ENCODE measurements around the gene SMARCA1.

Gene SMARCA1

DNA sequence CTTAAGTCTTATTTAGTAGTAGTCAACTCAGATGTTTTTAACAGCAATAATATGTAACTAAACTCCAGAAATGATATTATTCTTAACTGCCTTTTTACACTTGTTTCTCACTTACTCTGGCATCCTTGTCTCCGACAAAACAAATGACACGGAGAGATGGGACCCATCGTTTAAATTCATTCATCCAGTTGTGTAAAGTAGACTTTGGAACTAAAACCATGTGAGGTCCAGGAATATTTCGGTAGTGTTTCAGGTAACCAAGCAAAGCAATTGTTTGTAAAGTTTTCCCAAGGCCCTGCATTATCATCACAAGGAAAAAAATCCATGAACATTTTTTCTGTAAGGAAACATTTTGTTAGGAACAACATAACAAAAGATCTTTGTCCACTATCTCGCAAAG, 11.6 kb downstream of the SMARCA1 start:
- H3K4me1 Mint-ChIP-seq (ENCODE audit: low read depth), result no peaks in the 10 kb centered on the region
- H3K4me3 Mint-ChIP-seq, result no peak overlapping the region
- no peaks in the 10 kb centered on the region for H3K9me3 Mint-ChIP-seq
- H3K27me3 Mint-ChIP-seq (ENCODE audit: low read depth), result peaks cover 3% of the 10 kb centered on the region
- H3K27ac Mint-ChIP-seq, result no peak overlapping the region
- H3K36me3 Mint-ChIP-seq (ENCODE audit: low read depth), result no peaks in the 10 kb centered on the region

DNA sequence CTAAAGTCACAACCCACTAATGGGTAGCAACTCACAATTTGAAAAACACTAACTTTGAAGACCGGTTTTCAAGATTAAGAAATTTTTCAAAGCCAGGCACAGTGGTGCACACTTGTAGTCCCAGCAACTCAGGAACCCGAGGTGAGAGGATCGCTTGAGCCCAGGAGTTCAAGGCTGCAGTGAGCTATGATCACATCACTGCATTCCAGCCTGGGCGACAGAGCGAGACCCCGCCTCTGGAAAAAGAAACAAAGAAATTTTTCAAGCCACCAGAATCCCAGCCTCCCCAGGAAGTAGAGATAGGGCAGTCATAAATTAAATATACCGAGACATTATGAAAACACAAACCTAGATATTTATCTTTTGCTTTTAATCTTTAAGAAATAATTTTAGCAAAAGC, 13.0 kb downstream of the SMARCA1 start:
- H3K4me1 Mint-ChIP-seq (ENCODE audit: low read depth), result no peaks in the 10 kb centered on the region
- H3K4me3 Mint-ChIP-seq, result no peak overlapping the region
- H3K27ac Mint-ChIP-seq, result no peak overlapping the region
- H3K9me3 Mint-ChIP-seq, result no peaks in the 10 kb centered on the region
- no peaks in the 10 kb centered on the region for H3K27me3 Mint-ChIP-seq (ENCODE audit: low read depth)
- no peaks in the 10 kb centered on the region for H3K36me3 Mint-ChIP-seq (ENCODE audit: low read depth)

DNA sequence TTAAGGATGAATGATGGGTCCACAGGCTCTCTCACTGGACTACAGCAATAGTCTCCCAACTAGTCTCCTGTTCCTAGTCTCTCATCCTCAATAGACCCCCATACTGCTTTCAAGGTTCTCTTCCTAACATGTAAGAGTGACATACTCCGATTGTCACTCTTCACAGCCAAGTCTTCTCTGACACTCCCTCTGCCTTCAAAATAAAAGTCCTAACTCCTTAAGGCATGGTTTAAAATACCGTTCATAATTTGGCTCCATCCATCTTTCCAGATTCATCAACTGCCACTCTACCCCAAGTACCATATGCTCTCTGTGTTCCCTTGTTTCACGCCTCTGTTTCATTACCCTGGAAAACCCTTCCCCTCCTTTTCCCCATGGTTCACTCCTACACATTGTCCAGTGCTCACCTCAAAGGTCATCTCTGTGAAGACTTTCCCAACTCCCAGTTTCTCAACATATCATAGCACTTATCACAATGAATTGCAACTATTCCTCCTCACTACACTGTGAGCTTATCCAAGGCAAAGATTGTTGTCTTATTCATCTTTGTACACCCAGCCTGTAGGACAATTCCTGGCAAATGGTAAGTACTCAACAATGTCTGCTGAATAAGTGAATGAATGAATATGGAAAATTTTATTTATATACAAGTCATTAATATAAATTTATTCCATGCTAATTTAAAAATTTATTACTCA, 26.0 kb downstream of the SMARCA1 start:
- Mint-ChIP-seq H3K27ac (no peak overlapping the region), H3K4me3 (no peak overlapping the region), H3K36me3 (ENCODE audit: low read depth) (no peaks in the 10 kb centered on the region), H3K4me1 (ENCODE audit: low read depth) (no peaks in the 10 kb centered on the region), H3K27me3 (ENCODE audit: low read depth) (no peaks in the 10 kb centered on the region), H3K9me3 (no peaks in the 10 kb centered on the region)

DNA sequence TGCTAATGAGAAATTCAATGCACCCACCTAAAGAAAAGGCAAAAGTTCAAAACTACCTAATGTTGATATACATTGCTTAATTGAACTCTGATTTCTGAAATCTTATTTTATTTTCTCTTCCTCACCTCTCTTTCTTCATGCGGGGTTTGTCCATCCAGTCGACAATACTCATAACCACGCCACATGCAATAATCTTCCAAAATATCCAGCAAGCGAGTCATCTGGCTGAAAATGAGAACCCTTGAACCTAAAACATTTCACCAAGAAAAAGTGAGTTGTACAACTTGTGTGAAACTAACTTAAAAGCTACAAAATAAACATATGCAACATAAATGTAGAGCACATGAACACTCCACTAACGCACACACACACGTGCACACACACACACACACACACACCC, 26.7 kb downstream of the SMARCA1 start:
- no peaks in the 10 kb centered on the region for H3K4me1 Mint-ChIP-seq (ENCODE audit: low read depth)
- H3K27ac Mint-ChIP-seq, result no peak overlapping the region

DNA sequence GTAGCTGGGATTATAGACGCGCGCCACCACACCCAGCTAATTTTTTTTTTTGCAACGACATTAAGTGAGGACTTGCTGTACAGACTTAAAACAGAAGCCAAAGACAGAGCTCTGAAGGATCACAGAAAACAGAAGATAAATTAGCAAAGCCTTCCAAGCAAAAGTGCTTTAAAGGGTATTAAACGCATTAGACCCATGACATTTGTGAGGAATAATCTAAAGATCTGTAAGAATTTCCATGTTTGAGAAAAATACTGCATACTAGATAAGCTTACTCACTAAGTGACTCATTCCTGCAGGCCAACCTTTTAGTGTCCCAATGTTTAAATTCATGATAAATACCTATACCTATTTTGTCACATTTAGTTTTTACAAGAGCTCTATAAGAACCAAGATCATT, 27.4 kb downstream of the SMARCA1 start:
- no peak overlapping the region for H3K4me3 Mint-ChIP-seq
- no peaks in the 10 kb centered on the region for H3K4me1 Mint-ChIP-seq (ENCODE audit: low read depth)
- H3K36me3 Mint-ChIP-seq (ENCODE audit: low read depth), result no peaks in the 10 kb centered on the region
- H3K9me3 Mint-ChIP-seq, result no peaks in the 10 kb centered on the region
- H3K27ac Mint-ChIP-seq, result no peak overlapping the region
- H3K27me3 Mint-ChIP-seq (ENCODE audit: low read depth), result no peaks in the 10 kb centered on the region

More for the DNA sequence above, 26.7 kb downstream of the SMARCA1 start:
- Mint-ChIP-seq H3K27me3 (ENCODE audit: low read depth) (no peaks in the 10 kb centered on the region), H3K4me3 (no peak overlapping the region), H3K9me3 (no peaks in the 10 kb centered on the region), H3K36me3 (ENCODE audit: low read depth) (no peaks in the 10 kb centered on the region)

DNA sequence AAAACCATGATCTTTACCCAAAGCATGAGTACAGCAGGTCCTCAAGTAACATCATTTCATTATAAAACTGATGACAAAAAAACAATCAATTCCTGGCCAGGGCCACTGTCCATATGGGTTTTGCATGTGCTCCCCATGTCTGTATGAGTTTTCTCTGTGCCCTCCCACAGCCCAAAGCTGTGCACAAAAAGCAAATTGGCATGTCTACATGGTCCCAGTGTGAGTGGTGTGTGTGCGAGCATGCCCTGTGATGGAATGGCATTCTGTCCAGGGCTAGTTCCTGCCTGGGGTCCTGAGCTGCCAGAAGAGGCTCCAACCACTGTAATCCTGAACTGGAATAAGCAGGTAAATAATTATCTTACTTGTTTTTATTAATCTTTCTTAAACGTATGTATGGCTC, 28.4 kb downstream of the SMARCA1 start:
- no peak overlapping the region for H3K27ac Mint-ChIP-seq
- H3K4me3 Mint-ChIP-seq, result no peak overlapping the region
- H3K9me3 Mint-ChIP-seq, result no peaks in the 10 kb centered on the region
- H3K27me3 Mint-ChIP-seq (ENCODE audit: low read depth), result no peaks in the 10 kb centered on the region
- no peaks in the 10 kb centered on the region for H3K36me3 Mint-ChIP-seq (ENCODE audit: low read depth)
- H3K4me1 Mint-ChIP-seq (ENCODE audit: low read depth), result no peaks in the 10 kb centered on the region

DNA sequence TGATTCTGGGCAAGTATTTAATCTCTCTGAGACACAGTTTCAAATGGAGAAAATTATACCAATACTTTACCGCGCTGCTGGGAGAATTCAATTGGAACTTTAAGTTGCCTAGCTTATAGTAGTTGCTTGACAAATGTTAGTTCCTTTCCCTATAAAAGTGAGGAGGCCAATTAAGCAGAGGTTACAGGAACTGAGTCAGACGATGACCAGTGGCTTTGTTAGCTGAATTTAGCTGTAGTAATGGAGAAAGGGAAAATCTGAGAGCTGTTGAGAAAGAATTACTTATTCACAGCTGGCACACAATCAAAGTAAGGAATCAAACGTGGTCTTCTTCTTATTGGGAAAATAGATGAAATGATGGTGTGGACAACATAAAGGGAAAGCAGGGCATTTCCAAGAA, 29.6 kb downstream of the SMARCA1 start:
- peaks cover 3% of the 10 kb centered on the region for H3K27me3 Mint-ChIP-seq (ENCODE audit: low read depth)
- H3K9me3 Mint-ChIP-seq, result no peaks in the 10 kb centered on the region
- H3K4me3 Mint-ChIP-seq, result no peak overlapping the region
- no peaks in the 10 kb centered on the region for H3K36me3 Mint-ChIP-seq (ENCODE audit: low read depth)
- H3K27ac Mint-ChIP-seq, result no peak overlapping the region
- no peaks in the 10 kb centered on the region for H3K4me1 Mint-ChIP-seq (ENCODE audit: low read depth)

DNA sequence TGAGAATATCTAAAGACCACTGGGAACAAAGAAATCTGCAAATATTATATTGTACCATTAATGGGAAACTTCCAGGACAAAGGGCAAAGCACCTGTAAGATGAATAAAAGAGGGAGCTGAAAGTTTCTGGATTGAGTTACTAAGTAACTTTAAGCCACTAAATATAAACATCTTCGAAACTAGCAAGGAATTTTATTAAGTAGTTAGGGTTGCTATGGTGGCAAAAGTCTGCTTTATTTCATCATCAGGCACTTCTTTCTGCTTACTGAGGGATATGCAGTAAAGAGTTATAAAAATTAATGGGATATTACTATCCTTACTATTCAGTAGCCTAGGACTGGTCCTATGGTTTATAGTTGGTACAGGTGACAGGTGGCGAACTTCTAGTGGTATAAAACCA, 33.0 kb downstream of the SMARCA1 start:
- Mint-ChIP-seq H3K4me1 (ENCODE audit: low read depth) (no peaks in the 10 kb centered on the region), H3K27ac (no peak overlapping the region), H3K4me3 (no peak overlapping the region), H3K27me3 (ENCODE audit: low read depth) (peaks cover 4% of the 10 kb centered on the region), H3K9me3 (no peaks in the 10 kb centered on the region), H3K36me3 (ENCODE audit: low read depth) (no peaks in the 10 kb centered on the region)

DNA sequence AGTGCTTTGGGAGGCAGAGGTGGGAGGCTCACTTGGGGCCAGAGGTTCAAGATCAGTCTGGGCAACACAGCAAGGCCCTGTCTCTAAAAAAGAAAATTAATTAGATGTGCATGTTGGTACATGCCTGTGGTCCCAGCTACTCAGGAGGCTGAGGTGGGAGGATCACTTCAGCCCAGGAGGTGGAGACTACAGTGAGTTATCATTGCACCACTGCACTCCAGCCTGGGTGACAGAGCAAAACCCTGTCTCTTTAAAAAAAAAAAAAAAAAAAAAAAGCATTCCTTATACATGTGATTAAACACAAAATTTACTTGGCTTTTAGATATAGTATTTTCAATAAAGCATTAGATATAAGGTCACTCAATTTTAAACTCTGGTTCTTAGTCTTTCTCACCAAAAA, 34.9 kb downstream of the SMARCA1 start:
- H3K27me3 Mint-ChIP-seq (ENCODE audit: low read depth), result peaks cover 4% of the 10 kb centered on the region
- H3K27ac Mint-ChIP-seq, result no peak overlapping the region
- H3K4me1 Mint-ChIP-seq (ENCODE audit: low read depth), result no peaks in the 10 kb centered on the region
- no peaks in the 10 kb centered on the region for H3K36me3 Mint-ChIP-seq (ENCODE audit: low read depth)
- H3K4me3 Mint-ChIP-seq, result no peak overlapping the region
- no peaks in the 10 kb centered on the region for H3K9me3 Mint-ChIP-seq

DNA sequence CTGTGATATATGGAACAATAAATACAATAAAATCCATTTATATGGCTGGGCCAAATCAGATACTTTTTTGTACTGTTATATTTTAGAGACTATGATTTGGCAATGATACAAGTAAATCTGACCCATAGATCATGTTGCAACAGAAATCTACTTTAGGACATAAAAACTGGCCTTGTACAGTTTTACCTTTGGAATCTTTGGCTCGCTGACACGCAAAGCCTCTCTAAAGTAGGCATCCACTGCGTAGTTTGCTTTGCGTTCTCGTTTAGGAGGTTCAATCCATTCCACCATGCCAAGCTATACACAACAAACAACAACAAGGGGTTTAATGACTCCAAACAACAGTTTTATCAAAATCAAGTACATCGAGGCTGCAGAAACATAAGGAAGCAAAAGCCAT, 42.4 kb downstream of the SMARCA1 start:
- Mint-ChIP-seq H3K4me1 (ENCODE audit: low read depth) (no peaks in the 10 kb centered on the region), H3K27ac (no peak overlapping the region), H3K9me3 (no peaks in the 10 kb centered on the region), H3K4me3 (no peak overlapping the region), H3K27me3 (ENCODE audit: low read depth) (no peaks in the 10 kb centered on the region), H3K36me3 (ENCODE audit: low read depth) (no peaks in the 10 kb centered on the region)

DNA sequence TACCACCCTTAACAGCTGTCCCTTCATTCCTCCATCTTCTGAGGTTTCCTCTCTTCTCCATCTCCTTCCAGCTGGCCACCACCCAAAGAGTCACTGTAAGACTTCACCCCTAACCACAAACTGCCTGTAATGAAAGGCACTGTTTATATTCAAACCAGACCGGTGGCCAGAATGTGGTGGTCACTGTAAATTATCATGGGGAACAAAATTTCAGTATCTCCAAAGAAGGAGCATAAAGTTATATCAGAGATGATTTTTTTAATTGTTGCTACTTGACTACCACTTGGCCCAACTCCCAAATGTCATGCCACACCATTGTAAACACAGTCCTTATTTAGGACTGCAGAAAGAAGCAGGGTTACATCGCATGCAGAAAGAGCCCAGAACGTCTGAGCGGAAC, 44.8 kb downstream of the SMARCA1 start:
- Mint-ChIP-seq H3K9me3 (no peaks in the 10 kb centered on the region), H3K36me3 (ENCODE audit: low read depth) (no peaks in the 10 kb centered on the region), H3K4me1 (ENCODE audit: low read depth) (no peaks in the 10 kb centered on the region), H3K27me3 (ENCODE audit: low read depth) (no peaks in the 10 kb centered on the region), H3K4me3 (no peak overlapping the region), H3K27ac (no peak overlapping the region)

DNA sequence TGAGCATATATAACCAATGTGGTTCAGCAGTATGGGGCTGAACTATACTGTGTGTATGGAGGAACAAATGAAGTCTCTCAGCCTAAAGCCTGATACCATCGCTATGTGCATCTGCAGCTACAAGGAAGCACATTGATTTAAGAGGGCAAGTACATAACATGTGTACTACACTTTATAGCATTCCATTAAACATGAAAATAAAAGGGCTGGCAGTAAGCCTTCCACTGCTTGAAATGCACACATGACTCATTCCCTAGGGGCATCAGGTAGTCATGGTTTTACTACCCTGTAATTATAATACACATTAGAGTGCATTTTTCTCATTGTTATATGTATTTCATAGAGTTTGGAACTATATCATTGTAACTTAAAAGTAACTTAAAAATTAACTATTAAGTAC, 51.2 kb downstream of the SMARCA1 start:
- no peak overlapping the region for H3K27ac Mint-ChIP-seq
- H3K4me1 Mint-ChIP-seq (ENCODE audit: low read depth), result no peaks in the 10 kb centered on the region

DNA sequence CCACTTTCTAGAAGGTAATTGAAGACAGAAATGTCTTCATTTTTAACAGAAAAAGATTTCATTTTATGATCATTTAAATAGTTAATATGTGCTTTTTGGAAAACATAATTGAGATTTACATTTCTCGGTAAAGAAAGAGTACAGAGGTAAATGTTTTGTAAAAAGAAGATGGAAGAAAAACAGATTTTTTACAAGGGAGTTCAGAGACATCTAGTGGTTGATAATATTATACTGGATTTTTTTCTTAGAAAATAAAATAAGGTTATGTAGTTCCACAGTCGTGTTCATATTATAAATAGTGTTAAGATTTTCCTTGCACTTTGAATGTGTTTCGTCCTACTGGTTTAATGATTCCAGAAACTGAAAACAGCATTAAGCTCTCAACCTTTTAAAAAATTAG, 60.6 kb downstream of the SMARCA1 start:
- Mint-ChIP-seq H3K4me3 (no peak overlapping the region), H3K27me3 (ENCODE audit: low read depth) (no peaks in the 10 kb centered on the region), H3K36me3 (ENCODE audit: low read depth) (no peaks in the 10 kb centered on the region), H3K27ac (no peak overlapping the region), H3K4me1 (ENCODE audit: low read depth) (no peaks in the 10 kb centered on the region), H3K9me3 (no peaks in the 10 kb centered on the region)

More for the DNA sequence above, 51.2 kb downstream of the SMARCA1 start:
- Mint-ChIP-seq H3K9me3 (no peaks in the 10 kb centered on the region), H3K27me3 (ENCODE audit: low read depth) (no peaks in the 10 kb centered on the region), H3K4me3 (no peak overlapping the region), H3K36me3 (ENCODE audit: low read depth) (no peaks in the 10 kb centered on the region)

DNA sequence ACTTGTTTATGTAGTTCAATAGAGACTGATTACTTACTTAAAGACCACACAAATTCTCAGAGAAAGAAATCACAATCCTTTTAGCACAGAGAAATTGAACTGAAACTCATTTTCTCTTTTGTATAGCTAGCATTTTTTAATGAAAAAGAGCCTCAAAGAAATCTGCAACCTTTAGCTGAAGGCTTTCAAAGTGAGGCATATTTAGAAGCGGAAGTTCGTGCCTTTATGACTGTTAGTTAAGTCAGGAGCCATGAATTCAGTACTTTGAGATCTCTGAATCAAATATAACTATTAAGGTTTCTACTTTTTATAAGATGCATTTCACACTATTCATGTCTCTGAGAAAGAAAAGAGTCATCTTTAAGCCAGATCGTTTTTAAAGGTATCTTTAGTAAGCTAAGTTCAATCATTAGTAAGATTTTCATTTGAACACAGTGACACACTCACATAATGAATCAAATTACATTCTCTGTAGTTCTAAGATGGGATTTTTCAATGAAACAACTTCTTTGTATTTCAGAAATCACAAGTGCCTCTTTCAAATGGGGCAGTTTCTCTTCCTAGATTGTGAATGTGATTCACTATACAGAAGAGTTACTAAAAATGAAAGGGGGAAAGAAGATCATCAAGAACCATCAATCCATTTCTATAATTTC, 61.4 kb downstream of the SMARCA1 start:
- Mint-ChIP-seq H3K4me3 (no peak overlapping the region), H3K27me3 (ENCODE audit: low read depth) (no peaks in the 10 kb centered on the region), H3K4me1 (ENCODE audit: low read depth) (no peaks in the 10 kb centered on the region), H3K27ac (no peak overlapping the region), H3K36me3 (ENCODE audit: low read depth) (no peaks in the 10 kb centered on the region), H3K9me3 (no peaks in the 10 kb centered on the region)

DNA sequence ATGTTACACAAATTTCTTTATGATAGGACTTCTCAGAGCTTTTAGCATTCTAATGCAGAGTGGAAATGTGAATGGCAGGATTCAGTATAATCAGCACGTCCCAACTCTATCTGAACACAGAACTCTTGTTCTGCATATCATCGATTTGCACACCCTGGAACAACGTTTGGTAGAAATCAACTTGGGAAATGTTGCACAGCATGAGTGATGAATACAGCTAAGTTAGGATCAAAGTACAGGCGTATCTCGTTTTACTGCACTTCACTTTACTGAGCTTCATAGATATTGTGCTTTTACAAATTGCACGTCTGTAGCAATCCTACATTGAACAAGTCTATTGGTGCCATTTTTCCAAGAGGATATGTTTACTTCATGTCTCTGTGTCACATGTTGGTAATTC, 70.8 kb downstream of the SMARCA1 start:
- H3K27ac Mint-ChIP-seq, result no peak overlapping the region
- H3K36me3 Mint-ChIP-seq (ENCODE audit: low read depth), result no peaks in the 10 kb centered on the region
- no peaks in the 10 kb centered on the region for H3K4me1 Mint-ChIP-seq (ENCODE audit: low read depth)
- H3K4me3 Mint-ChIP-seq, result no peak overlapping the region
- H3K27me3 Mint-ChIP-seq (ENCODE audit: low read depth), result peaks cover 6% of the 10 kb centered on the region
- H3K9me3 Mint-ChIP-seq, result no peaks in the 10 kb centered on the region

Data from T-helper 1 cell treated with Interleukin-12 subunit alpha and Interleukin-12 subunit beta and Interleukin-4 antibody, amounts not matched to agents 30 μg/mL and 1 μg/mL, for 36 hours (primary cell).